Epithelial cell of esophagus (primary cell): Measurements from ENCODE around the gene ANKRD10.

Source experiments
- DNase-seq: peaks from one replicate; pipeline ENCODE4 v3.0.0; 2010; ENCODE audit warnings: low read depth
- H3K4me3 ChIP-seq: 2 replicates; pipeline ENCODE4 v1.5.1; 2011; ENCODE audit warnings: mild to moderate bottlenecking, low read length, control low read depth
- TF ChIP-seq, protein P1 (sequence below): IDR thresholded peaks from 2 replicates; pipeline ENCODE4 v1.5.1; 2011; ENCODE audit warnings: low read depth, mild to moderate bottlenecking, low read length, control low read depth, inconsistent platforms; ENCODE audit not compliant: insufficient read depth; ENCODE audit errors: missing control alignments

The ANKRD10 gene

DNA sequence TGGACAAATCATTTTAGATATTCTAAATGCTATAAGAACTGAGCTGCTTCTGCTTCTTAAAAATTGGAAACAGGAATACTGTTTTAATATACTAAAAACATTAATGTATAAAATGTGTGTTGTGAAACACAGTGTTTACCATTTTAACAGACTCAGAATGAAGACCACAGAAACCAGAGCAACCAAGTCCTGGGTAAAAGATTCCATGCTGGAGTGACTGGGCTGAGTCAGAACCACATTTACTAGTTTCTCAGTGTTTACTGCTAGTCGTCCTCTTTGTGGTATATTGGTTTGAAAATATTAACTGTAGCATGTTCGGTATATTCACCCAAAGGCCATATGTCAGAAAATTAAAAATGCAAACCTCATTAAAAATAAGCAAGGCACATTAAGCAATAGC, 31.9 kb downstream of the ANKRD10 start:
- TF ChIP-seq, protein P1, sequence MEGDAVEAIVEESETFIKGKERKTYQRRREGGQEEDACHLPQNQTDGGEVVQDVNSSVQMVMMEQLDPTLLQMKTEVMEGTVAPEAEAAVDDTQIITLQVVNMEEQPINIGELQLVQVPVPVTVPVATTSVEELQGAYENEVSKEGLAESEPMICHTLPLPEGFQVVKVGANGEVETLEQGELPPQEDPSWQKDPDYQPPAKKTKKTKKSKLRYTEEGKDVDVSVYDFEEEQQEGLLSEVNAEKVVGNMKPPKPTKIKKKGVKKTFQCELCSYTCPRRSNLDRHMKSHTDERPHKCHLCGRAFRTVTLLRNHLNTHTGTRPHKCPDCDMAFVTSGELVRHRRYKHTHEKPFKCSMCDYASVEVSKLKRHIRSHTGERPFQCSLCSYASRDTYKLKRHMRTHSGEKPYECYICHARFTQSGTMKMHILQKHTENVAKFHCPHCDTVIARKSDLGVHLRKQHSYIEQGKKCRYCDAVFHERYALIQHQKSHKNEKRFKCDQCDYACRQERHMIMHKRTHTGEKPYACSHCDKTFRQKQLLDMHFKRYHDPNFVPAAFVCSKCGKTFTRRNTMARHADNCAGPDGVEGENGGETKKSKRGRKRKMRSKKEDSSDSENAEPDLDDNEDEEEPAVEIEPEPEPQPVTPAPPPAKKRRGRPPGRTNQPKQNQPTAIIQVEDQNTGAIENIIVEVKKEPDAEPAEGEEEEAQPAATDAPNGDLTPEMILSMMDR: no peak
- no peak for DNase-seq

DNA sequence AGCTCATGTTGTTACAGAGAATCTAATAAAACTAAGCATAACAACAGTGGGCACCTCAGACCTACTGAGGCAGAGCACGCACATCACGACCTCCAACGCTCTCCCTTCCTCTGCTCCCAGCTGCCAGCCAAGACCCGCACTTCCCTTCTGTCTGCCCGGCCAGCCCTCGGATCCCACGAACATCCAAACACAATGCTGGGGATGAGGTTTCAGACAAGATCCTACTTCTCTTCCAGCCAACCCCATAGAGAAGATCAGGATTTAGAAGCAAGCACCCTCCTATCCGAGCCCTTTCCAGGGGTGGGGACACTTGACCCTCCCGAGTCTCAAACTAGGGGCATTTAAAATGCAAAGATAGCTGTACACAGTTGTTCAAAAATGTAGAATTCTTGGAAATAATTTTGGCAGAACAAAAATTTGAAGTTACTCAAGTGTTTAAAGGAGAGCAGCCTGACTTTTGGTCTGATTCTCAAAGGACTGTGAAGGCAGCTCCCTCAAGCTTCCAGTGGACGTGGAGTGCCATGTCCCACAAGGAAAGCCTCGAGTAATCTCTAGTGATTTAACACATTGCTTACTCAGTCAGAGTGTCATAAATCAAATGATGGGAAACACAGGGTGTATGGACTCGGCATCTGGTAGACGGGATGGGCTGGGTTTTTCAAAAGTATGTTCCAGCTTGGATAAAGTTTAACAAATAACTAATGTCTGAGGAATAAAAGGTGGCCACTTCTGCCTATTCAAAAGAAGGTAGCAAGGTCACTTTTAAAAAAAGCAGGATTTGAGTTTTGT, 32.8 kb downstream of the ANKRD10 start:
- DNase-seq: no peak

More for the DNA sequence above, 31.9 kb downstream of the ANKRD10 start:
- H3K4me3 ChIP-seq: no peak overlapping the region

DNA sequence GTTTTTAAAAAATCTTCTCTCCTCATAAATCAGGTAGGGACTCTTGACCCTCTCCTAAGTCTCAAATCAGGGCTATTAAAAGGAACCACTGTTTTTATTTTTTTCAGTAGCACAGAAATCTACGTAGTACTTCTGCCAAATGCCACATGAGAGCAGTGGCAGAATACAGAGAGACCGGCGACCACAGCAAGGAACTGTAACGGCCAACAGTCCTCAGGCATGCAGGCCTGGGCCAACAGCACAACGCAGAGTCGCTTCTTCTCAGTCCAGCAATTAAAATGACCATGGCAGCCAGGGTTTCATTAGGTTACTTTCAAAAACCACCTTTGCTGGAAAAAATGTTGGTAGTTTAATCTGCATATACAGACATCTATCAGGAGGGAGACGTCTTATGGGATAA, 34.2 kb downstream of the ANKRD10 start:
- no peak overlapping the region for H3K4me3 ChIP-seq
- TF ChIP-seq, protein P1: no peak
- DNase-seq: no peak

More for the DNA sequence above, 32.8 kb downstream of the ANKRD10 start:
- no peak overlapping the region for H3K4me3 ChIP-seq
- TF ChIP-seq, protein P1: no peak

DNA sequence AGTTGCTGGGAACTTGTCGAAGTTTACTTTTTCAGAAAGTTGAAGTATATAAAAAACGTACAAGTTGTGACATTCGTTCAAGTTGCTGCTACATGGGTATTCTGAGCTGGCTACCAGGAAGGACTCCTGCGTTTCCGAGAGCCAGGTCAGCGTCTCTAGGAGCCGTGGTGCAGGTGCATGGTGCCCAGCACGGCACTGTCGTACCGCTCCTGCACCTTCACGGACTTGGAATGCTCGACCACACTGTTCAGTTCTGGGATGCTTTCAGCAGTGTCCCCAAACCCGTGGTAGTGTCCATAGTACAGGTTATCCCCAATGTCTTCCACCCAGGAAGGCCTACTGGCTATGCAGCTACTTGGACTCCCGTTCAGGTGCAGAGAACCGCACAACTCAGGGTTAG, 35.4 kb downstream of the ANKRD10 start:
- TF ChIP-seq, protein P1: no peak
- DNase-seq: no peak
- no peak overlapping the region for H3K4me3 ChIP-seq

DNA sequence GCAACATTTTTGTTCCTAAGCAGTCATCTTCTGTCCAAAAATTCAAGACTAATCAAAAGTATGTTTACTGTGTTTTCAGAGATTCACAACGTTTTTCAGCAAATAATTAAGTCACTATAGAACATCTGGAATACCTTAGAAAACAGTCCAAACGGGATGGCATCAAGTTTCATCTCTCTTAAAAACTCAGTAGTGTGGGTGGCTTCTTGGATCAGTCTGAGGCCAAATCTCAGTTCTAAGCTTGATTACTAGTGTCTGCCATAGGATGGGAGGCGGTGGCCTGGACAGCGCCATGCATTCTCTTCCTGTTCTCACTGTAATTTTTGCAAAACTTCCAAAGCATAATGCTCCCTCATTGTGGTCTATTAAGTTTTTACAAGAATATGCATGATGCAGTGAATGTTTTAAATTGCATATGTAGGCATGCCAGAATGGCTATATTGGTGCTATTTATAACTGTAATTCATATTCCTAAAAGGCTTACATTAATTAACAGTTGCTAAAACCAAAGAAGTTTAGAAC, 37.1 kb downstream of the ANKRD10 start:
- no peak for DNase-seq
- no peak overlapping the region for H3K4me3 ChIP-seq
- TF ChIP-seq, protein P1: no peak

DNA sequence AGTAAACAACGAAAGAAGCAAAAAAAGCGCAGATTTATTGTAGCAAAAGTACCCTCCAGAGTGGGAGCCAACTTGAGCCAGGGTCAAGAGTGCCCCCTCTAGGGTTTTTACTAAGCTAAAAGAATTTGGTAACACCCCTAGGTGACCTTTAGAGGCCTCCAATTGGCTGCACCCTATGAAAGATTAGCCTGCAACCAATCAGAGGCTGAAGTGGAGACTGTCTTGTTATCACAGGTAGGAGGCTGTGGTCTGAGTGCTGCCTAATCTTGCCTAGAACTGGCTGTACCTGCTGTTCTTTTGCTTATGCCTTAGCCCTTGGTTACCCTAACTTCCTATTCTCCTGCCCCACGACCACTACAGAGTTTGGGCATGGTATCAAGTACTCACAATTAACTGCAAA, 38.3 kb downstream of the ANKRD10 start:
- TF ChIP-seq, protein P1: no peak
- no peak for DNase-seq
- H3K4me3 ChIP-seq: no peak overlapping the region

DNA sequence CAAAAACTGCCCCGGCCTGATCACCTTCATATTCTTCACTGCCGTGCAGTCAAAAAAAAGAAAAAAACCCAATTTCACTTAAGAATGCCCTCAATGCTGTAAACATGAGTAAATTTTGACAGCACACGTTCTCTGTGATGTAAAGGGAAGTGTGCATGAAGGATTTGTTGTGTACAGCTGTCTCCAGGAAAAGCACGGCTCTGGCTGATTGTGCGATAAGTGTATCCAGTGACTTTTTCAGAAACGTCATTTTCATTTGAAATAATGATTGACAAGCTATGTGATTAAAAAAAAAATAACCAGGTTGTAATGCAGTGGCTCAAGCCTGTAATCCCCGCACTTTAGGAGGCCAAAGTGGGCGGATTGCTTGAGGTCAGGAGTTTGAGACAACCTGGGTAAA, 39.6 kb downstream of the ANKRD10 start:
- H3K4me3 ChIP-seq: no peak overlapping the region
- TF ChIP-seq, protein P1: no peak
- no peak for DNase-seq
